BJ (cell line): ENCODE results near the gene MMP7. TPM values are rescaled to one million over a fixed set of nuclear protein-coding genes. Genes with fewer than 3 reads are reported as not detected.

ENCODE experiments used
- CTCF ChIA-PET: fragments of 350-600 bp; formaldehyde crosslinking; extraction: SDS; loops from one replicate; lab custom pipeline; 2021; ENCODE audit warnings: antibody characterized with exemption, inconsistent platforms; lab: Yijun Ruan, JAX
- POLR2A ChIA-PET: fragments of 300-600 bp; sonication (Branson Sonifier 250); formaldehyde crosslinking; extraction: SDS; loops from one replicate; lab custom pipeline; 2021; ENCODE audit warnings: antibody characterized with exemption; lab: Charles Lee
- DNase-seq: peaks from one replicate; pipeline ENCODE4 v3.0.0-alpha.2; 2011; ENCODE audit warnings: low read depth
- H3K27me3 ChIP-seq: 2 replicates; pipeline ENCODE4 v1.6.0; 2011; ENCODE audit warnings: low read length; ENCODE audit not compliant: control insufficient read depth, insufficient read depth
- H3K36me3 ChIP-seq: 2 replicates; pipeline ENCODE4 v1.5.1; 2011; ENCODE audit warnings: low read length; ENCODE audit not compliant: control insufficient read depth, insufficient read depth
- H3K4me3 ChIP-seq: 2 replicates; pipeline ENCODE4 v1.5.1; 2011; ENCODE audit warnings: low read depth, mild to moderate bottlenecking, control low read depth, low read length
- CTCF ChIP-seq: IDR thresholded peaks from 2 replicates; pipeline ENCODE4 v1.5.1; 2011; ENCODE audit warnings: low read depth, mild to moderate bottlenecking, control low read depth, inconsistent platforms, low read length, moderate library complexity; ENCODE audit not compliant: insufficient read depth
- polyA plus RNA-seq: library from polyadenylated mRNA; depleted of rRNA; stranded (reverse); fragments of >200 nt; gene quantifications from 2 replicates; pipeline ENCODE4 v1.2.3, GENCODE V29; 2011

MMP7 gene
- polyA plus RNA-seq, 1 experiment = not detected

GRCh38 chr11:102528618-102529017, 1.9 kb downstream of the MMP7 start:
- DNase-seq = no peak
- Histone ChIP-seq H3K36me3 (no peaks in the 10 kb centered on the region), H3K4me3 (no peak overlapping the region), H3K27me3 (no peaks in the 10 kb centered on the region; the same call in 1 of the 2 replicates)
- no peak for TF ChIP-seq CTCF
- POLR2A ChIA-PET = no interaction called here
- CTCF ChIA-PET = interaction anchor here (1.0 kb wide), 2 partner anchors 31 to 138 kb away, joined by 3 read pairs; no protein-coding TSS in a partner anchor

- Histone ChIP-seq H3K27me3 (no peaks in the 10 kb centered on the region; the same call in 1 of the 2 replicates), H3K4me3 (no peak overlapping the region), H3K36me3 (no peaks in the 10 kb centered on the region)
- TF ChIP-seq CTCF = no peak
- CTCF ChIA-PET = interaction anchor here (1.0 kb wide), 1 partner anchor 137 kb away, joined by 3 read pairs; no protein-coding TSS in a partner anchor
- no peak for DNase-seq
- POLR2A ChIA-PET = no interaction called here
These were observed 2.9 kb downstream of the MMP7 start for GRCh38 chr11:102527684-102528083.

- H3K36me3 ChIP-seq = no peaks in the 10 kb centered on the region
- H3K27me3 ChIP-seq = no peaks in the 10 kb centered on the region; the same call in 1 of the 2 replicates
- no peak for TF ChIP-seq CTCF
- no peak for DNase-seq
- H3K4me3 ChIP-seq = no peak overlapping the region
- ChIA-PET CTCF (interaction anchor here (1.0 to 1.1 kb wide), 2 partner anchors 14 to 139 kb away, joined by 3 read pairs; no protein-coding TSS in a partner anchor), POLR2A (no interaction called here)
These were observed 3.5 kb downstream of the MMP7 start for GRCh38 chr11:102527041-102527440.

GRCh38 chr11:102523887-102524286, 6.7 kb downstream of the MMP7 start:
- no peak for DNase-seq
- Histone ChIP-seq H3K36me3 (no peaks in the 10 kb centered on the region), H3K4me3 (no peak overlapping the region), H3K27me3 (no peaks in the 10 kb centered on the region)
- POLR2A ChIA-PET = no interaction called here
- CTCF ChIA-PET = interaction anchor here (0.8 kb wide), 1 partner anchor 11 kb away, joined by 3 read pairs; no protein-coding TSS in a partner anchor
- no peak for TF ChIP-seq CTCF

- POLR2A ChIA-PET = no interaction called here
- no peak for TF ChIP-seq CTCF
- Histone ChIP-seq H3K36me3 (no peaks in the 10 kb centered on the region), H3K27me3 (no peaks in the 10 kb centered on the region), H3K4me3 (no peak overlapping the region)
- DNase-seq = no peak
- CTCF ChIA-PET = interaction anchor here (0.8 kb wide), 1 partner anchor 12 kb away, joined by 3 read pairs; no protein-coding TSS in a partner anchor
These were observed 7.4 kb downstream of the MMP7 start for GRCh38 chr11:102523189-102523570.
